OCI-LY3 (cell line): ENCODE results near the gene WDR86.
A peak's percentile ranks its signal among the peaks of the same experiment; 100 is the strongest.

Experiments
- H2AFZ ChIP-seq: fragments of 200-600, 300-600 bp; shearing (Covaris generic); 2 replicates; pipeline ENCODE4 v1.6.0; 2014; ENCODE audit warnings: antibody characterized with exemption, low read depth, low read length
- H3K27ac ChIP-seq: fragments of 200-600, 300-600 bp; sonication (generic); 2 replicates; pipeline ENCODE4 v1.5.1; 2014; ENCODE audit warnings: mild to moderate bottlenecking, low read length, moderate library complexity, mixed read lengths
- H3K27me3 ChIP-seq: fragments of 200-600, 300-600 bp; sonication (generic); 2 replicates; pipeline ENCODE4 v1.6.1; 2014; ENCODE audit warnings: low read depth, low read length, mixed read lengths
- H3K36me3 ChIP-seq: fragments of 200-600, 300-600 bp; sonication (generic); replicated peaks from 2 replicates; pipeline ENCODE3; 2014; ENCODE audit warnings: low read depth, low read length, mixed read lengths
- H3K4me1 ChIP-seq: fragments of 300-600, 200-600 bp; sonication (generic); 2 replicates; pipeline ENCODE4 v1.6.1; 2014; ENCODE audit warnings: low read length, mixed read lengths
- H3K4me2 ChIP-seq: fragments of 200-600, 300-600 bp; sonication (generic); 2 replicates; pipeline ENCODE4 v1.6.1; 2014; ENCODE audit warnings: low read length, mixed read lengths
- H3K4me3 ChIP-seq: fragments of 300-600, 200-600 bp; sonication (generic); 2 replicates; pipeline ENCODE4 v1.5.1; 2014; ENCODE audit warnings: antibody characterized with exemption, mild to moderate bottlenecking, low read length, moderate library complexity
- H3K79me2 ChIP-seq: fragments of 300-600, 200-600 bp; shearing (Covaris generic); 2 replicates; pipeline ENCODE4 v1.6.1; 2014; ENCODE audit warnings: mild to moderate bottlenecking, low read length, mixed read lengths
- H3K9ac ChIP-seq: fragments of 300-600, 200-600 bp; shearing (Covaris generic); 2 replicates; pipeline ENCODE4 v1.6.0; 2014; ENCODE audit warnings: mild to moderate bottlenecking, low read length, moderate library complexity
- H3K9me3 ChIP-seq: fragments of 200-600, 300-600 bp; shearing (Covaris generic); 2 replicates; pipeline ENCODE4 v1.6.1; 2014; ENCODE audit warnings: low read length, mixed read lengths; ENCODE audit not compliant: insufficient read depth
- H4K20me1 ChIP-seq: fragments of 200-600, 300-600 bp; sonication (generic); 2 replicates; pipeline ENCODE4 v1.6.1; 2016; ENCODE audit warnings: low read length, mixed read lengths; ENCODE audit not compliant: insufficient read depth
- CTCF ChIP-seq: fragments of 200-600, 300-600 bp; sonication (generic); IDR thresholded peaks from 2 replicates; pipeline ENCODE4 v1.5.1; 2014; ENCODE audit warnings: antibody characterized with exemption, low read length, low read depth
- EZH2phosphoT487 ChIP-seq: fragments of 200-600 bp; shearing (Covaris generic); IDR thresholded peaks from 2 replicates; pipeline ENCODE4 v1.6.1; 2018; ENCODE audit warnings: antibody characterized with exemption, mixed run types, low read depth

The WDR86 gene

GRCh38 chr7:151448261-151449252 is 38.7 kb upstream of the WDR86 start:
- Histone ChIP-seq H3K4me2 (no peak overlapping the region), H3K4me3 (no peak overlapping the region), H4K20me1 (no peaks in the 10 kb centered on the region), H3K4me1 (no peaks in the 10 kb centered on the region), H2AFZ (no peak overlapping the region), H3K9me3 (no peaks in the 10 kb centered on the region), H3K27me3 (peaks cover 45% of the 10 kb centered on the region), H3K36me3 (no peaks in the 10 kb centered on the region), H3K27ac (no peak overlapping the region), H3K79me2 (no peaks in the 10 kb centered on the region), H3K9ac (no peak overlapping the region)
- TF ChIP-seq EZH2phosphoT487 (no peak), CTCF (peak; percentile 28)

- H2AFZ ChIP-seq: no peak overlapping the region
- no peak overlapping the region for H3K27ac ChIP-seq
- H3K79me2 ChIP-seq: no peaks in the 10 kb centered on the region
- no peaks in the 10 kb centered on the region for H3K36me3 ChIP-seq
- H3K4me2 ChIP-seq: no peak overlapping the region
- no peaks in the 10 kb centered on the region for H4K20me1 ChIP-seq
- no peak overlapping the region for H3K9ac ChIP-seq
- H3K27me3 ChIP-seq: peaks cover 44% of the 10 kb centered on the region
- TF ChIP-seq EZH2phosphoT487 (no peak), CTCF (no peak)
- no peaks in the 10 kb centered on the region for H3K4me1 ChIP-seq
- H3K9me3 ChIP-seq: no peaks in the 10 kb centered on the region
- no peak overlapping the region for H3K4me3 ChIP-seq
Observed at GRCh38 chr7:151447901-151448260, 38.0 kb upstream of the WDR86 start.

DNA sequence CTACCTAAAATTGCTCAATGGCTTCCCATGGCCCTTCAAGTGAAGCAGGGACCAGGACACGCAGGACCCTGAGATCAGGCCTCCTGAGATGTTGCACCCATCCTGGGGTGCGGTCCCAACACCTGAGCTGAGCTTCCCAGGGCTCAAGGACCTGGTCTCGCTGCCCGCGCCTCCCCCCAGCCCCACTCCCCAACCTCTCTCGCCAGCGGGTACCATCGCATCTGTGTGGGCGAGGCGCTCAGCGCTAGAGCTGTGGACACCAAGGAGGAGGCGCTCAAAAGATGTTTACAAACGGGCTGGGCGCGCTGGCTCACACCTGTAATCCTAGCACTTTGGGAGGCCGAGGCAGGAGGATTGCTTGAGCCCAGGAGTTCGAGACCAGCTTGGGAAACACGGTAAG is 37.5 kb upstream of the WDR86 start:
- Histone ChIP-seq H3K79me2 (no peaks in the 10 kb centered on the region), H3K27me3 (peaks cover 44% of the 10 kb centered on the region), H3K27ac (no peak overlapping the region)

More for the DNA sequence above, 37.5 kb upstream of the WDR86 start:
- no peak overlapping the region for H3K4me3 ChIP-seq
- no peaks in the 10 kb centered on the region for H3K9me3 ChIP-seq
- TF ChIP-seq EZH2phosphoT487 (no peak), CTCF (no peak)
- no peaks in the 10 kb centered on the region for H4K20me1 ChIP-seq
- H3K4me2 ChIP-seq: no peak overlapping the region
- H3K36me3 ChIP-seq: no peaks in the 10 kb centered on the region
- H3K4me1 ChIP-seq: no peaks in the 10 kb centered on the region
- H2AFZ ChIP-seq: no peak overlapping the region
- no peak overlapping the region for H3K9ac ChIP-seq
